Measurements from ENCODE around the gene REXO1.

The REXO1 gene

DNA sequence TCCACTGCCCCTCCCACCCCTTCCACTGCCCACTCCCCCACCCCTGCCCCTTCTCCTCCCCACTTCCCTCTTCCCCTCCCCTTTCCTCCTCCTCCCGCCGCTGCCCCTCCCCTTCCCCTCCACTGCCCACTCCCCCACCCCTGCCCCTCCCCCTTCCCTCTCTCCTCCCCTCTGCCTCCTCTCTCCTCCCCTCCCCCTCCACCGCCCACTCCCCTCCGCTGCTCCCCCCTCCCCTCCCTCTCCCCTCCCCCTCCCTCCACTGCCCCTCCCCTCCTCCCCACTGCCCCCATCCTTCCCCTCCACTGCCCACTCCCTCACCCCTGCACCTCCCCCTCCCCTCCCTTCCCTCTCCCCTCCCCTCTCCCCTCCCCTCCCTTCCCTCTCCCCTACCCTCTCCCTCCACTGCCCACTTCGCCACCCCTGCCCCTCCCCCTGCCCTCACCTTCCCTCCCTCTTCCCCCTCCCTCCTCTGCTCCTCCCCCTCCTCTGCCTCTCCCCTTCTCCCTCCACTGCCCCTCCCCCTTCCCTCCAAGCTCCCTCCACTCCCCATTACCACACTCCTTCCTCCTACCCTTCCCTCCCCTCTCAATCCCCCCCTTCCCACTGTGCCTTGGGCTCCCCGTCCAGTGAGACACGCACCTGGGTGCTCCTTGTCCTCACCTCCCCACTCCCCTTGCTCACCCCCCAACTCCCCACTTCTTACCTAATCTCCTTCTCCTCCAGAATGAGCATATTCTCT is 58.1 kb downstream of the REXO1 start:
- no peak for DNase-seq

DNA sequence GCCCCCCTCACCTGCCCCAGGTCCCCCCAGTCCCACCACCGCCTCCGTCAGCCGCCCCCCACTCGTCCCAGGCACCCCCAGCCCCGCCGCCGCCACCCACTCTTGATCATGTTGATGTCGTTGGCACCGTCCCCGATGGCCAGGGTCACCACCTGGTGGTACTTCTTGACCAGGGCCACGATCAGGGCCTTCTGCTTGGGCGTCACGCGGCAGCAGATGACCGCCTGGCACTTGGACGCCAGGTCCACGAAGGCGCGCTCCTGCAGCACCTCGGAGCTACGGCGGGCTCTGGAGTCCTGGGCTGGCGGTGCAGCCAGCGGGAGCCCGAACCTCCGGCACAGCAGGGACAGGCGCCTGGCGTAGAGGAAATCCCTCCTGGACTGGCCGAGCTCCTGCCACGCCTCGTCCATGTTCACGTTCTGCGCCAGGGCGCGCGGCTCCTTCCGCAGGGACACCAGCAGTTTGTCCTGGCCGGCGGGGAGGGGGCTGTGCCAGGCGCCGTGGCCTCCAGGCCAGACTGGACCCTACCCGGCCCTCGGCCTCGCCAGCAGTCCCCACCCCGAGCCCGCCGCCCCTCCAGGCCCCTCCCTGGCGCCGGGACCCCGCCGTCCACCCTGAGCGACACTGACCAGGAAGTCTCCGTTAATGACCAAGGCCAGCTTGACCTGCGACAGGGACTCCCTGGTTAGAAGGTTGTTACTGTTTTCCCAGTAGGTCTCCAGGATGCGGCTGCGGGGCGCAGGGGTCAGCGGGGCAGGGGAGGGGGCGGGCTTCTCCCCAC is 58.8 kb downstream of the REXO1 start:
- DNase-seq = no peak

DNA sequence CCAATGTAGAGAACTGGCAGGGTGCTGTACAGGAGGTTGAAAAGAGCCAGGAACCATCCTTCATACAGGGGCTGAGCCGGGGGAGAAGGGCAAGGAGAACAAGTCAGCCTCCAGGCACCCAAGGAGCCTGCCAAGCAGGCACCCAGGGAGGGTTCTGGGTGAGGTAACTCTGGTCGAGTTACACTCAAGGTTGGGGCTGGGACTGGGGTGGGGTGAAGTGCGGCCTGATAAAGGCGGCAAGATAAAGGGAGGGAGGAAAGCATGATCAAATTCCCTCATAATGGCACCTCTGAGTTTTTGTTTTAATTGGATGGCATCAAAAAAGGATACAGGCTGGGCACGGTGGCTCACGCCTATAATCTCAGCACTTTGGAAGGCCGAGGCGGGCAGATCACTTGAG is 61.2 kb downstream of the REXO1 start:
- no peak for DNase-seq

DNA sequence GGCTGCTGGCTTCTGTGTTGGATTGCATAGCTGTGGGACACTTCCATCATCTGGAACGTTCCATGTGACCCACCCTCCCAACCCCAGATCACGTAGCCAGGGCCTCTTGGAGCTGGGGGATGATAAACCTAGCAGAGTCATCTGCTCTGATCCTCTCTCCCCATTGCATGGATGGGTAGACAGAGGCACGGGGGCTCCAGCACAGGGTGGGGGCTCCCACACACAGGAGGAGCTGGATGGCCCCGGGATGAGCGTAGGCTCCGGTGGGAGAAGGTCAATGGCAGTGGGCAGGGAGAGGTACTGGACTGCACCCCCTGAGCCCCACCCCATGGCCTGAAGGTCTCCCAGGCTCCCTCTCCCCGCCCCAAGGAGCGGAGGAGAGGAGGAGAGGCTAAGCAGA is 61.6 kb downstream of the REXO1 start:
- DNase-seq = no peak

DNA sequence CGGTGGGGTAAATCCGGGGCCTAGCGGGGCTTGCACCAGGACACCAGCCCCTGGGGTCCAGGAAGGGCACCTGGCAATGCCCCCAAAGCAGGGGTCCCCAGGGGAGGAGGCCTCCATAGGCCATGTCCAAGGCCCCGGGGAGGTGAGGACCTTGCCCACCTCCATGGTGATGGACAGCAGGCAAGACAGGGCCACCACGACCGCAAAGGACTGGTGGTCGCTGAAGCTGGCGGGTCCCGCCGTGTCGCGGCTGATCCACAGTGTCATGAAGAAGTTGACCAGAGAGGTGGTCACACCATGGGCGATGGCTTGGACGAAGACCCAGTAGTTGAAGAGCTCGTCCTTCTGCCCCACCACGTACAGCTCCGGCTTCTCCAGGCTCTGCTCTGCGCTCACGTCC is 63.0 kb downstream of the REXO1 start:
- no peak for DNase-seq

DNA sequence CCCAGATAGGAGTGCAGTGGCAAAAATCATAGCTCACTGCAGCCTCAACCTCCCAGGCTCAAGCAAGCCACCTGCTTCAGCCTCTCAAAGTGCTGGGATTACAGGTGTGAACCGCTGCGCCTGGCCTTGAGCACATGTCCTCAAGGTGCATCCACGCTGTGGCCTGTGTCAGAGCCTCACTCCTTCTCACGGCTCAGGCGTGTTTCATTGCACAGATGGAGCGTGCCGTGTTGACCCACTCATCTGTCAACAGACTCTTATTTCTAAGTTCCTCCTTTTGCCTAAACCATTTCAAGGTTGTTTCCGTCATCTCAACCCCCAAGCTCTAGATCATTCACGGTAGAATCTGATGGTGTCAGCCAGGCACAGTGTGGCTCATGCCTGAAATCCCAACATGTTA is 64.4 kb downstream of the REXO1 start:
- DNase-seq = no peak

DNA sequence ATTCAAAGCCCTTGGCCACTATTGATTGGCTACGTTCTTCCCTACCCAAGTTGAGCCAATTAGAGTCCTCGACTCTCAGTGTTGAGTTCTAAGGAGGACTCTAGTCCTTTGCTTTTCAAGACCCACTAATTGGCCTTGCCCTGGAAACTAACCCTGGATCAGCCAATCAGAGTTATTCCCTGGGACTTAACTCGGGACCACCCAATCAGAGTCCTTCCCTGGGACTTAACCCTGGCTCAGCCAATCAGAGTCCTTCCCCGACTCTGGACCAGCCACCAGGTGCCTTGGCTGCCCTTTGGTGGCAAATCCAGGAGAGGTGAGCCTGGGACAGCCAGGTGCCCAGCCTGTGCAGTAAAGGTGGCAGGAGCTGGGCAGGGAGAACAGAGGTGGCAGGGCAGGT is 64.9 kb downstream of the REXO1 start:
- no peak for DNase-seq

DNA sequence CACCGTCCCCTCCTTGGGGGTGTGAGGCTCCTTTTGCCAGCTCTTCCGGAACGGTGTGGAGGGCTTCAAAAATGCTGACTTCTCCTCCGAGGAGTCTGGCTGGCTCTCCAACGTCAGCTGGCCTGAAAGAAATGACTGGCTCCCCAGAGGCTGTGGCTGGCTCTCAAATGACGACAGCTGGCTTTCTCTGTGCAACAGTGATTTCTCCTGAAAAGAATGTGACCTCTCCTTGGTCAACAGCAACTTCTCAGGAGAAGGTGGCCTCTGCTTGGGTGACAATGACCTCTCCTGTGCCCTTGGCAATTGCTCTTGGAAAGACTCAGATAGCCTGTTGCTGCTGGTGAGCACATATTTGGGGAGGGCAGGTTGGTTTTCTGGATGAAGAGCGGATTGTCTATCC is 65.8 kb downstream of the REXO1 start:
- DNase-seq = no peak

DNA sequence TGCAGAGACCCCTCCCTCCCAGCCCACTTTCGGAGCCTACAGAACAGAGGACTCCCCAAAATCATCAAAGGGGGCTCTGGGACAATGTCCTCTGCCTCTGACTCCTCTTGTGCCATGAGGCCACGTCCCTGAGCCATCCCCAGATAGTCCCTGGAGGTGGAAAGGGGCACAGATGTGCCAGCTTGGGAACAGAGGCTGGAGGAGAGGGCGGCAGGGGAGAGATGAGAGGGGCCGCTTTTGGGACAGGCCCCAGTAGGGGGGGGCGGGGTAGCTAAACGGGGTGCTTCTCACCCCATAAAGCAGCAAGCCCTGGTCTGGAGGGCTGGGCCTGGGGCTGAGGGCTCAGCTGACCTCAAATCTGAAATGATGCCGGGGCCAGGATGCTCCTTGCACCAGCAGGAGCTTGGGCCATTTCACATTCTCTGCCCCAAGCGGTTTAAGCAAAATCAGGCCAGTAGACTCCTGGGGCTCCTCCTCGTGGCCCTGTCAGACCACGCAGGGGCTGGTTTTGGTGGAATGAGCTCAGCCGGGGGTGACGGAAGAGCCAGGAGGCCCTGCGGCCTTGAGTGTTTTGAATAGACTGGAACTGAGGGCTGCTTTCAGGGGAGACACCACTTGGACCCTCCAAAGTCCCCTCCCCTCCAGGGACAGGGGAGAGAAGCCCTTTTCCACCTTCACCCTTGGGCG is 67.9 kb downstream of the REXO1 start:
- DNase-seq = no peak

DNA sequence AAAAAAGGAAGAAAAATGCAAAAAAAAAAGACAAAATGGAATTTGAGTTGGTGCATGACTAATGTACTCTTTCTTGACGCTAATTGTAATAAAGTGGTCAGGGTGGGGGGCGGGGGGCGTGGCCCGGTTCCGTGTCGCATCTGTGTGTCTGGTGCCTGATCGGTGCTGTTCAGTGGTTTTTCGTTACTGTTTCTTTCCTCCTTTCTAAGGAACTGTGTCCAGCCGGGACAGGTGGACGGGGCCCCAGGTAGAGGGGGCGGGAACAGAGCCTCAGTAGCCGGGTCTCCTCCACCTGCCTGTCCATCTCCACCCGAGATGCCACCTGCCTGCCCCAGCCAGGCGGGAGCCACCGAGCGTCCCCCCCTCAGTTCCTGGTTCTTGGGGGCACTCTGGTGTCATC is 68.7 kb downstream of the REXO1 start:
- DNase-seq = no peak

DNA sequence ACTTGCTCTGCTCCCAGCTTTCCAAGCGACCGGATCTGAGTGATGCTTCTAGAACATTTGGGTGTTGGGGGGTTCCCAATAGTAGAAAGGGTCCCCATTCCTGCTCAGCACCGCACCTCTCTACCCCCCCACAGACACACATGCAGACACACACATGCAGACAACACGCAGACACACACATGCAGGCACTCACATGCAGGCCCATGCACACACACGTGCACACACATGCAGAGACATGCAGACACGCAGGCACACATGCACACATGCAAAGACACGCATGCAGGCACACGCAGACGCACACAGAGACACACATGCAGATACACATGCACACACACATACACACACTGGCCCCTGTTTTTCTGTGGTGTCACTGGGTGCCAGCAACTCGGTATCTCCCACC is 71.1 kb downstream of the REXO1 start:
- no peak for DNase-seq

DNA sequence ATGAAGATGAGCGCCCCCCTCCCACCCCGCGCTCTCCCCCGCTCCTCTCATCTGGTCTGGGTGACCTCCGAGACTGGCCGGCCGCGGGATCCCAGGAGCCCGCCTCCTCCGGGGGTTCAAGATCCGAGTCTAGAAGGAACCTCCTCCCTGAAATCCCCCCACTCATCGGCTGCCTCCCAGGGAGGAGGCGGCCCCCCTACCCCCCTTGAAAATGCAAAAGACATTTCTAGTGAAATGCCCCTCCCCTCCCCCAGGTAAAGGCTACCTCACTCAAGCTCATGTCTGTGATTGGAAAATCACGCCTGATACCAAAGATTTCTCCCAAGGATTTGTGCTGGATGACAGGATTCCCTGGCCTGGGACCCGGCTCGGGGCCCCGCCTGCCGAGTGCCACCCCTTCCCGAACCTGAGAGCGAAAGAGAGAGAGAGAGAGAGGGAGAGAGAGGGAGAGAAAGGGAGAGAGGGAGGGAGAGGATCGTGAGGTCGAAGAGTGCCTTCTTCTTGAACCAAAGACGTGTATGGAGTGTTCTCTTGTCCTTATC is 71.6 kb downstream of the REXO1 start:
- DNase-seq = no peak

DNA sequence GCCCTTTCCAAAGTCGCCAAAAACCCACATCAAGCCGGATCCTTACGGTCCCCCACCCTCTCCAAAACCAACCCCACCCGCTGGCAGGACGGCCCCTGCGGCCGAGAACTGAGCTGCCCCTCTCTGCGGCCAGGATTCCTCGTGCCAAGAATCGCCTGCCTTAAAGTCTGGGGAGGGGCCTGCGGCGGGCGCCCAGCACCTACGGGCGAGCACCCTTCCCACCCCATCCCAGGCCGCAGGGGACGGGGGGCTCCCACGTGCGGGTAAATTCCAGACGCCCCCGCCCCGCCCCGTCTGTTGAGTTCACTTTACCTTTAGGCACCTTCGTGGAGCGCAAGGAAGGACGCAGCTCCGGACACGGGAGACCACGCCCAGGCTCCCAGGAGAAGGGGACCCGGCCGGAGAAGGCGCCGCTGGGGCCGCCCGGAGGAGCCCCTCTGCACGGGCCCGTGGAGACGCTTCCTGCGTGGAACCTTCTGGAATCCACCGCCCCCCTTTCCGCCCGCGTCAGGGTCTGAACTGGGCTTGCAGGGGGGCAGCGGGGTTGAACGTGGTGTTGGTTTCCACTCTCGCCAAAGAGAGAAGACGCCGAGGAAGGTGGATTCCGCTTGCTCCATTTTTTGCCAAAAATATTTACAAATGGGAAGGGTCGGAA is 72.2 kb downstream of the REXO1 start:
- no peak for DNase-seq

DNA sequence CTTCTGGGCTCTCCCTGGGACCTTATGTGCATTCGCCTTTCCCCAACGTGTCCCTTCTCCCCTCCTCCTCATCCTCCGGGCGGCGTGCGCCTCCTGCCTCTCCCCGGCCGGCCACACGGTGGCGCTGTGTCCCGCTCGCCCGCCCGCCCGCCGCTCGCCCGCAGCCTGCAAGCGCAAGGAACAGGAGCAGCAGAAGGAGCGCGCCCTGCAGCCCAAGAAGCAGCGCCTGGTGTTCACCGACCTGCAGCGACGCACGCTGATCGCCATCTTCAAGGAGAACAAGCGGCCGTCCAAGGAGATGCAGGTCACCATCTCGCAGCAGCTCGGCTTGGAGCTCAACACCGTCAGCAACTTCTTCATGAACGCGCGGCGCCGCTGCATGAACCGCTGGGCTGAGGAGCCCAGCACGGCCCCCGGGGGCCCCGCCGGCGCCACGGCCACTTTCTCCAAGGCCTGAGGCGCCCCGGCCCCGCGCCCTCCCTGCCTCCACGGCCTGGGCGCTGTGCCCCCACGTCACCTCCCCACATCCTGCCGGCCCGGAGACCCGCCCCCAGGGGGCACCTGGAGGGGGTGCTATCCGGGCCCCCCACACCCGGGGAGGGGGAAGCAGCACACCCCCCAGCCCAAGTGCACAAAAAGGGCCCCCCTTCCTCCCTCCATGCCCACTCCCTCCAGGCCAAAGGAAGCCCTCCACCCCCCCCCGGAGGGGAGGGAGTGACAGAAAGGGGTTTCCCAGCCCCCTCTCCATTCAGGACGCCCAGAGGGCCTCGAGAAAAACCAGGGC is 73.1 kb downstream of the REXO1 start:
- DNase-seq = no peak

DNA sequence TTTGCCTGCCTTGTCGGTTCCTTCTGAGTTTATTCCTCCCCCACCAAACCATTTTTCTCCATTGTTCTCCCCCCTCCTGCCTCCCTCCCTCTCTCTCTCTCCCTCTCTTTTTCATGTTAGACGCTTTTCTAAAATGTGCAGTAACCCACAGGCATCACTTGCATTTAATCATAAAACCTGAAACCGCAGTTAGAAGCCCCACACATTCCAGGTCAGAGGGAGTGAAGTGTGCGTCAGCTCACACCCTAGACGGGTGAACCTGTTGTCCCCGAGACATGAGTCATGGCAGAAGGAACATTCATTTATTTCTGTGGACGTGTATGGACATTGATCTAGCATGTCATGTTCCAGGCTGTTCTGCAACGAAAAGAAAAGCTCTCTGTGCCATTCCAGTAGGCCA is 75.1 kb downstream of the REXO1 start:
- DNase-seq = no peak

DNA sequence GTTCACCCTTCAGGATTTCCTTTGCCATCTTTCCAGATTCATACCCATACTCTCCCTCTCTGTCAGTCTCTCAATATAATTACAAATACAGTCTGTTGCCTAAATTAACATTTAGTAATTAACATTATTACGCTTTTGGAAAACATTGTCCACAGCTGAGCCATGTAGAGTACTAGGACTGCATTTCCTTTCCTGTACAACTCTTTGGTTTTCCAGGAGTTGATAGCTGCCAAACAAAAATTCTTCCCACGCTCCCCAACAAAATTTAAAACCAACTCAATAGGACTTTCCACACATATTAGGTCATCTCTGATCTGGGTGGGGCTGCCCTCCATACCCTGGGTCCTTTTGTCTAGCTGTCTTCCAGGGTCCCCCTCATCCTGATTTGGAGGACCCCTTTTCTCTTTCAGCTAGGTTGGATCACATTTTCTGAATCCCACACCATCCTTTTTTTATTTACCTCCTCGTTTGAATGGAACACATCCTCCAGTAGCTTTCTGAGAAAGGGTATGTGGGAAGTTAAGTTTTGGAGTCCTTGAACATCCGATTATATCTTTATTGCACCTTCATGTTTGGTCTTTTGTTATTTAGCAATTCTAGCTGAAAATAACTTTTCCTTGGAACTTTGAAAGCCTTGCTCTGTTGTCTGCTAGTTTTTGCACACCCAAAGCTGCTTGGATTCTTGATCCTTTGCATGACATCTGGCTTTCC is 77.3 kb downstream of the REXO1 start:
- DNase-seq = no peak

DNA sequence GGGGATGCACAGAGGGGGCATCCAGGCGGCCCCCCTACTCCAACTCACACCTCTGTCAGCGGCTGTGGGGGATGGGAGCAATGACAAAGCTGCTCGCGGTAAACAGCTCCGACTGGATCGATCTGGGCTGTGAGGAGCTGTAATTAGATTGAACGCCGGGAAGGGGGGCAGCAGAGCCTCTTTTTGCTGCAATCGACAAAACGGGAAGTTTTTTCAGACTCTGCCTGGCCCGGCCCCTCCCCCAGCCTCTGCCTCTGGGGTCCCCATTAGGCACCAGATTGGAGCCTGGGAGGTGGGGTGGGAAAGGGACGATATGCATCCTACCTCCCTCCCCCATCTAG is 78.7 kb downstream of the REXO1 start:
- DNase-seq = no peak

DNA sequence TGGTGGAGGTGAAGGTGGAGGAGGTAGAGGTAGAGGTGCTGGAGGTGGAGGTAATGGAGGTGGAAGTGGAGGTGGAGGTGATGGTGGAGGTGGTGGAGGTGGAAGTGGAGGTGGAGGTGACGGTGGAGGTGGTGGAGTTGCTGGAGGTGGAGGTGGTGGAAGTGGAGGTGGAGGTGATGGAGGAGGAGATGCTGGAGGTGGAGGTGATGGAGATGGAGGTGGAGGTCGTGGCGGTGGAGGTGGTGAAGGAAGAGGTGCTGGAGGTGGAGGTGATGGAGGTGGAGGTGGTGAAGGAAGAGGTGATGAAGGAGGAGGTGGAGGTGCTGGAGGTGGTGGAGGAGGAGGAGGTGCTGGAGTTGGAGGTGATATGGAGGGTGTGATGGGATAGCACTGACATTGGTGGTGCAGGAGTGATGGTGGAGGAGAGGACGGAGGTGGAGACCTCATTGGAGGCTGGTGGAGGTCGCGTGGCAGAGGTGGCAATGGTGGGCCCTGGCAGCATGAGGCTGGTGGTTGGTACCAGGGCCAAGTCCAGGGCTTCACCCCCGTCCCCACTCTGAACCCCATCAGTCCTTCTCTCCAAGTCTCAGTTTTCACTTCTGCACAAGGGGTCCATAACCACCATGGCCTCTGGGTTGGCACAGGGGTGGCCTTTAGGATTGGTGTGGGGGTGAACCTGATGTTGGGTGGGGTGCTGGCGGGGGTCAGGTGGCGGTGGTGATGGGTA is 79.2 kb downstream of the REXO1 start:
- no peak for DNase-seq

DNA sequence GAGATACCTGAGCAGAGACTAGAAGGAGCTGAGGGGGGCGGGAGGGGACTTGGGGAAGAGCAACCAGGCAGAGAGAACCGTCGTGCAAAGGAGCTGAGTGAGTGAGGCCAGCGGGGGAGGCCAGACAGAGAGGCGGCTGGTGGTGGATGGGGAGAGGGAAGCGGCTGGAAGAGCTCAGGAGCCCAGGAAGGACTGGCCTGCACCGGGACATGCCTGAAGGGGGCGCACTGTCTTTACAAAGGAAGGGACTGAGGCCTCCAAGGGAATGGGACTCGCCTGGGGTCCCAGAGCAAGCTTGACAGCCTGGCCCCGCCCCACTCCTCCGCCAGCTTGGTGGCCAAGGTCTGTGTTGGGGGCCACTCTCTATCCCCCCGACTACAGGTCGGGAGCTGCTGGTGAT is 80.0 kb downstream of the REXO1 start:
- no peak for DNase-seq

DNA sequence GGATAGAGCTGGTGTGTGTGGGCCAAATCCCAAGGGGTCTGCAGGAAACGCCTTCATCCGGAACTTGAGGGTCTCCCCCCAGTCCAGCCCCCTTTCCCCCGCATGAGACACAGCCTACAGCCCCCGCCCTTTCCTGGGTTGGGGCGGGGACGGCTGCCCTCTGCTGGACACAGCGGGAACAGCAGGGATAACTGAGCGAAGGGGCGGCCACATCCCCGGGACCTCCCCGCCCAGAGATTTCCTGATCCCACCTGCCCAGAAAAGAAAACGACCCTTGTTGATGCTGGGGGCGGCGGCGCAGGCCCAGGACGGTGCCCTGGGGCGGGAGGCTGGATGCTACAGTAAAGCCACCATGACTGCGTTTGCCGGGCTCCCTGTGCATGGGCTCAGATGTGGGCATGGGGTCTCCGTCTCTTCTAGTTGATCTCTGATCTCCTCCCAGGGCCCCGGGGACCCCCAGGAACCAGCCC is 80.8 kb downstream of the REXO1 start:
- DNase-seq = peak; percentile 89

DNA sequence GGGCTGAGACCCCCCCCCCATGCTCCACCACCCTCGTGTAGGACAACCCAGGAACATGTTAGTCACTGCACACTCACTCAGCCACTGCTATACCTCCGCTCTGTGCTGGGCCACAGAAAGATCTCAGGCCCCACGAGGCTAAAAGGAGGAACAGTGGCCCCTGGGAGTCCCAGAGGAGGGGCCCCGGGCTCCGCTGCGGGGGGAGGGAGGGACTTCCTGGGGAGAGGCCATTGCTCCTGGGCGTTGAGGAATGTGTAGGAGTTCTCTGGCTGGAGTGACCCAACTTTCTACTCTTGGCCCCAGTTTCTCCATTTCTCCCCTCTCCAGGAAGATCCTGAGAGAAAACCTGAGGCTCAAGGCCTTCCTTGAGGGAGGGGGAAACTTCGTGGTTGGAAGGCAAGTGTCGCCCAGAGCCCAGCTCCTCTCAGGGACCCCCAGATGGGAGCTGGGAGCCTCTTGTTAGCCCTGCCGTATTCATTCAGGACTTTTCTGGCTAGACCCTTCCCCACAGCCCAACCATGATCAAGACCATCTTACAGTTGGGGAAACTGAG is 81.4 kb downstream of the REXO1 start:
- DNase-seq = no peak
